GM21619 (cell line): ENCODE results near the gene MRPS6.

ENCODE experiments used
- ATAC-seq: cut with Tn5 transposase; IDR thresholded peaks from one replicate; pipeline ENCODE4 v1.9.1; 2021; ENCODE audit not compliant: unreplicated experiment

Gene MRPS6

GRCh38 chr21:34073032-34073748, at the start of gene MRPS6, which contains the start of gene SLC5A3:
Gene MRPS6 (plus strand): TSS chr21:34073578. CDS start chr21:34073701, 123 bp downstream.
Gene SLC5A3 (plus strand): TSS chr21:34073578. CDS start chr21:34095199, 21,621 bp downstream.
- ATAC-seq: peak; percentile 73

GRCh38 chr21:34023691-34024373, 49.5 kb upstream of the MRPS6 start:
- ATAC-seq: no peak

- ATAC-seq: no peak
Observed at GRCh38 chr21:34024374-34024693, 49.0 kb upstream of the MRPS6 start.

GRCh38 chr21:34027721-34028461, 45.5 kb upstream of the MRPS6 start:
- ATAC-seq: no peak

GRCh38 chr21:34029743-34030528, 43.4 kb upstream of the MRPS6 start:
- peak; percentile 96 for ATAC-seq

- ATAC-seq: no peak
Observed at GRCh38 chr21:34031835-34032370, 41.5 kb upstream of the MRPS6 start.

GRCh38 chr21:34034369-34035014, 38.9 kb upstream of the MRPS6 start:
- ATAC-seq: no peak

- ATAC-seq: no peak
Observed at GRCh38 chr21:34035619-34036354, 37.6 kb upstream of the MRPS6 start.

- ATAC-seq: no peak
Observed at GRCh38 chr21:34037009-34037795, 36.2 kb upstream of the MRPS6 start.

- ATAC-seq: no peak
Observed at GRCh38 chr21:34039678-34040382, 33.5 kb upstream of the MRPS6 start.

GRCh38 chr21:34042735-34043134, 30.6 kb upstream of the MRPS6 start:
- ATAC-seq: no peak

- no peak for ATAC-seq
Observed at GRCh38 chr21:34043333-34043732, 30.0 kb upstream of the MRPS6 start.

GRCh38 chr21:34046917-34047316, 26.5 kb upstream of the MRPS6 start:
- ATAC-seq: peak; percentile 53

- ATAC-seq: no peak
Observed at GRCh38 chr21:34047835-34048234, 25.5 kb upstream of the MRPS6 start.

- no peak for ATAC-seq
Observed at GRCh38 chr21:34052171-34052570, 21.2 kb upstream of the MRPS6 start.

- ATAC-seq: no peak
Observed at GRCh38 chr21:34054259-34054658, 19.1 kb upstream of the MRPS6 start.

GRCh38 chr21:34055615-34056014, 17.8 kb upstream of the MRPS6 start:
- ATAC-seq: no peak

GRCh38 chr21:34061983-34062382, 11.4 kb upstream of the MRPS6 start:
- no peak for ATAC-seq
